Mucosa of stomach (tissue), 1 donor: ENCODE results near the gene AHCYL1.

Source experiments
- H3K27me3 ChIP-seq: one replicate; pipeline ENCODE4 v1.7.0; 2013; ENCODE audit warnings: mild to moderate bottlenecking, low read length; ENCODE audit not compliant: control insufficient read depth, insufficient read depth
- H3K36me3 ChIP-seq: one replicate; pipeline ENCODE4 v1.7.0; 2013; ENCODE audit warnings: low read length; ENCODE audit not compliant: control insufficient read depth, insufficient read depth
- H3K4me1 ChIP-seq: one replicate; pipeline ENCODE4 v1.7.0; 2013; ENCODE audit warnings: mild to moderate bottlenecking, low read length; ENCODE audit not compliant: control insufficient read depth, insufficient read depth
- H3K4me3 ChIP-seq: one replicate; pipeline ENCODE4 v1.7.0; 2013; ENCODE audit warnings: low read length
- H3K9ac ChIP-seq: one replicate; pipeline ENCODE4 v1.7.0; 2013; ENCODE audit warnings: mild to moderate bottlenecking, low read length, moderate library complexity
- H3K9me3 ChIP-seq: one replicate; pipeline ENCODE4 v1.7.0; 2013; ENCODE audit warnings: mild to moderate bottlenecking, low read length, moderate library complexity; ENCODE audit not compliant: control insufficient read depth
- donor health status: Pancreatic carcinoma.

AHCYL1 gene

DNA sequence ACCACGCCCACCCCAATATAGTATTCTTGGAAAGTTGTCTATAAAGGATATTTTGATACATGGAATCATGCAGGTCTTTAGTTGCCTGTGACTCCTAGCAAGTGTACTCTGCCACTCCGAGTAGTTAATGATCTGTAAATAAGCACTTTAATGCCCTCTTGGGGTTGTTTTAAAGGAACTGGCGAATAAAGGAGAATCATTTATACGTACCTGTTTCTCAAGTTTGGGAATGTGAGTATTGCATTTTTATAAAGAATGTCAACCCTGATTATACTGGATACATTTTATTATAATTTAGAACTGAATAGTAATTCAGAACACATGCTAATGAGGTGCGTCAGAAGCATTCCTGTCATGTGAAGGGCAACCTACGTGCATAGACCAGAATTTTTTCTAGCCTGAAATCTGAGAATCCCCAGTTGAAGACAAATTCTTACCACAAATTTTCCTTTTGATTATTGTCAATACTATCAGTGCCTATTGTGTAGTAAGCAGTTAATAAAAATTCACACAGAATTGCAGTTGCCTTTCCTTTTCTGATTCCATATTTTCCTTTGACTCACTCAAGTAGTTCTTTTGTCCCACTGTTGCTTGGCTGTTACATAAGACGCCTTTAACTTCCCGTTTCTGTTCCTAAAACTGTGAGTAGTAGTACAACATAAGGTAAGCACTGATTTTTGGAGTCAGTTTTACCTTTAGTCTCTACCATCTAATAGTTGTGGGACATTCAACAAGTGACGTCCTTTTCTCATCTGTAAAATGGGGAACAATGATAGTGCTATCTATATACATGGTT is 5.1 kb downstream of the AHCYL1 start:
- Histone ChIP-seq H3K4me3 (no peak overlapping the region), H3K27me3 (no peaks in the 10 kb centered on the region), H3K4me1 (peaks cover 20% of the 10 kb centered on the region), H3K9ac (no peak overlapping the region), H3K9me3 (no peaks in the 10 kb centered on the region), H3K36me3 (no peaks in the 10 kb centered on the region)

DNA sequence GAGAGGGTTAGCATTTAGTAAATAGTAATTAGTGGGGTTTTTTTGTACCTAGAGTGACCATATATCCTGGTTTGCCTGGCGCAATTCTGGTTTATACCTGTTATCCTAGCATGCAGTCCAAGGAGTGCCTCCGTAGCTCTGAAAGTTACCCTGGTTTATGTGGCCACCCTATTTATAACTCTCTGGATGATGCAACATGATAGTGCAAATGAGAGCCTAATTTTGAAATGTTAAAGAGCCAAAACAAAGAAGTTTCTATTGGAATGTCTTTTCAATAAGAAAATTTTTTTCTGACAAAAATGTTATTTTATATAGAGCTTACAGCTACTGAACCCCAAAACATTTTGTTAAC is 5.7 kb downstream of the AHCYL1 start:
- Histone ChIP-seq H3K9ac (no peak overlapping the region), H3K4me3 (no peak overlapping the region), H3K4me1 (peaks cover 20% of the 10 kb centered on the region), H3K27me3 (no peaks in the 10 kb centered on the region), H3K36me3 (no peaks in the 10 kb centered on the region), H3K9me3 (no peaks in the 10 kb centered on the region)

DNA sequence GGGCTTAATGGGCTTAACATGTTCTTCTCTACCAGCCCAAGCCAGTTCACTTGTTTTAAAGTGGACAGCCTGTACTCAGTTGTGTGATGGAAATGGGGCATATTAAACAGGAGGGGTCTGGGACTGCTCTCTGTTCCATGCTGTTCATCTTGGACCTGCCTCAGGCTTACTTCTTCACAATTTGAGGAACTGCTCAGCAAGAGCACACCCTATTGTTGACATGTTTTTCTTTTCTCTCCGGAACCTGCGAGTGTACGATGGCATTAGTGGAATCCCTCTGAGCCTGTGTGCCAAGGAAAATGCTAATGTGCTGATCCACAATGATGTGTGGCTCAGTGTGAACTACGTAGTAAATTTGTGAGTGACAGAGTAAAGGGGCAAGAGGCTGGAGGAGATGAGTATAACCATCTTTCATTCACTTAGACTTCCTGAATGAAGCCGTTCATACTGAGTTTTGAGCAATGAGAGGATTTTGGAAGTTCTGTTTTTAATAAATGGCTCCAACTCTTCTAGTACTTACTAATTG is 6.9 kb downstream of the AHCYL1 start:
- Histone ChIP-seq H3K9ac (no peak overlapping the region), H3K9me3 (no peaks in the 10 kb centered on the region), H3K36me3 (no peaks in the 10 kb centered on the region), H3K4me3 (no peak overlapping the region), H3K4me1 (peaks cover 9% of the 10 kb centered on the region), H3K27me3 (no peaks in the 10 kb centered on the region)

DNA sequence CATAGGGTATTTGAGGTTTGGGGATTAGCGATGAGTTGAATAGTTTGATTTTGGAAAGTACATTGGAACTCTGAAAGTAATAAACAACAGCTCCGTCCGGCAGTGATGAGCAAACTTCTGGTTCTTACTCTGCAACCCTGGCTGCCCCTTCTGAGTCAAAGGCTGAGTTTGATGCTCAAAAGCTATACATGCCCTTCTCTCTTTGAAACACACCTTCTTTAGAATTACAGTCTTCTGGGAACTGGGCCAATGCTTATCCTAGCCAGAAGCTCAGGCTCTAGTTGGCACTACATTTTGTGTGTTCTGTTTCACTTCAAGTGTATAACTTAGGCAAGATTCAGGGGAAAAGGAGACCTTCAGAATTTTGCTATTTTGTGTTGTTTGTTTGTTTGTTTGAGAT is 9.3 kb downstream of the AHCYL1 start:
- Histone ChIP-seq H3K4me1 (no peaks in the 10 kb centered on the region), H3K4me3 (no peak overlapping the region), H3K27me3 (no peaks in the 10 kb centered on the region), H3K9ac (no peak overlapping the region), H3K36me3 (no peaks in the 10 kb centered on the region), H3K9me3 (no peaks in the 10 kb centered on the region)

DNA sequence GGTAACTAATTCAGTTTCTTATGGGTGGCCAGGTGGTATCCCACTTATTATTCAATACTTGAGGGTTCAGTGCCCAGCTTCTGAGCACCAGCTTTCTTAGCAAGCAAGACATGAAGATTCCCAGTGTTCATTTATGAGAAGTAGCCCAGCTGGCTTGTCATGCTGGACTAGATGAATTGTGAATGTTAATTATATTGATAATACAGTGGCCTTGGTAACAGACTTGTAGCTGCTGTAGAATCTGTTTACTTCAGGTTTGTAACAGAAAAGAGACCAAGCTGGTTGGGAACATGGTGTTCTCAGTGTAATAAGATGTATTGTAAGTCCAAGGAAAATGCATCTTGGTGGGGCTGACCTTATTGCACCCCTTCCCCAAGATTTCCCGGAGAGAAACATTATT is 10.1 kb downstream of the AHCYL1 start:
- H3K4me1 ChIP-seq, result no peaks in the 10 kb centered on the region
- H3K27me3 ChIP-seq, result no peaks in the 10 kb centered on the region
- H3K9me3 ChIP-seq, result no peaks in the 10 kb centered on the region
- no peaks in the 10 kb centered on the region for H3K36me3 ChIP-seq
- no peak overlapping the region for H3K9ac ChIP-seq
- H3K4me3 ChIP-seq, result no peak overlapping the region

DNA sequence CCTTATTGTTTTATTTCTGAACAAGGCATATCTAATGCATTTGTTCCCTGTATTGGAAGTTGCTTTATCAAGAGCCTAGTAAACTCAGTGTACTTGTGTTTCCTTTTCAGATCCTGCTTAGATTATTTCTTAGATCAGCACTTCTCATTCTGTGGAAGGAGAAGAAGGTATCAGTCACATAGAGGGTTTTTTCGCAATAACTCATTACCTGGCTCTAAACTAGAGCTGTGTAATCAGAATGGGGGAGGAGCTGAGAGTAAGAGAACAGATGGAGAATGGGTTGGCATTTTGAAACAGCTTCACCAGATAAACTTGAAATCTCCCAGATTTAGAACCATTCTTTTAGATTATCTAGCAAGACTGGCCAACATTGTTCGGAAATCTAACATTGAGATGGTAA is 11.0 kb downstream of the AHCYL1 start:
- no peaks in the 10 kb centered on the region for H3K36me3 ChIP-seq
- no peak overlapping the region for H3K9ac ChIP-seq
- H3K9me3 ChIP-seq, result no peaks in the 10 kb centered on the region
- no peaks in the 10 kb centered on the region for H3K27me3 ChIP-seq
- H3K4me3 ChIP-seq, result no peak overlapping the region
- H3K4me1 ChIP-seq, result no peaks in the 10 kb centered on the region

DNA sequence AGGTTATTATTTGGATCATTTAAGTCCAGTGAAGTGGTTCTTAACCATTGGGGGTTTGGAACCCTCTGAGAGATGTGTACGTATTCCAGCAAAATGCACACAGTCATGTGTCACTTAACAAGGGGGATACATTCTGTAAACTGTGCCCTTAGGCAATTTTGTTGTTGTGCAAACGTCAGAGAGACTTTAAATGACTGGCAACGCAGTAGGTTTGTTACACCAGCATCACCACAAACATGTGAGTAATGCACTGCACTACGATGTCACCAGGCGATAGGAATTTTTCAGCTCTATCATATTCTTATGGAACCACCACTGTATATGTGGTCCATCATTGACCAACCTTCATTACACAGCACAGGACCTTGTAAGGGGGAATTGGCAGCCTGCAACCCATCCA is 11.9 kb downstream of the AHCYL1 start:
- Histone ChIP-seq H3K4me3 (no peak overlapping the region), H3K36me3 (no peaks in the 10 kb centered on the region), H3K9ac (no peak overlapping the region), H3K9me3 (no peaks in the 10 kb centered on the region), H3K4me1 (no peaks in the 10 kb centered on the region), H3K27me3 (no peaks in the 10 kb centered on the region)

DNA sequence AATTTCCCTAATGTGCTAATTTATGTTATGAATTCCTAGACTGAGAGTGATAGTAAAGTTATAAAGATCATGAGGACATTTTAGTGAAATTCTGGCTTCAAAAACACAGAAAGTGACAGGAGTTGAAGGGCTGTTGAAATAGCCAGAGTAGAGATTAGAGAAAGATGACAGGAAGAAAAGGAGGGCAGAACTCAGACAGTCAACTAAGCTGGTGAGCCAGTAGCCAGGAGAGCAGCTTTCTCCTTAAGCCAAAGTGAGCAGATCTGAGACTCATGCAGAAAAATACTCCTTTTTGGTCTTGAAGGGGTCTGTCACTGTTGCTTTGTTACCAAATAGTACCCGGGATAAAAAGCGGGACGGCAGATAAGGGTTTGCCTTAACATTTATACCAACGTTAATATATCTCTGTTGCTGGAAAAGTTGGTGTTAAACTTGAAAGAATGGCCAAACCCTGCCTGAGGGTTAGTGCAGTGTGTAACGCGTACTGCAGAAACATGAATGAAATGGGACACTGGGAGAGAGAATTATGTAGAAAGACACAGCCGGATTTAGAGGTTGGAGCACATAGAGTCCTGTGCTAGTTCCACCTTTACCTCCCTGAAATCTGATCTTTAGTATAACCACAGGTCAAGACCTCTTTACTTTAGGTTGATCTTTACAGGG is 12.8 kb downstream of the AHCYL1 start:
- H3K36me3 ChIP-seq, result no peaks in the 10 kb centered on the region
- H3K9ac ChIP-seq, result no peak overlapping the region
- H3K4me1 ChIP-seq, result no peaks in the 10 kb centered on the region

DNA sequence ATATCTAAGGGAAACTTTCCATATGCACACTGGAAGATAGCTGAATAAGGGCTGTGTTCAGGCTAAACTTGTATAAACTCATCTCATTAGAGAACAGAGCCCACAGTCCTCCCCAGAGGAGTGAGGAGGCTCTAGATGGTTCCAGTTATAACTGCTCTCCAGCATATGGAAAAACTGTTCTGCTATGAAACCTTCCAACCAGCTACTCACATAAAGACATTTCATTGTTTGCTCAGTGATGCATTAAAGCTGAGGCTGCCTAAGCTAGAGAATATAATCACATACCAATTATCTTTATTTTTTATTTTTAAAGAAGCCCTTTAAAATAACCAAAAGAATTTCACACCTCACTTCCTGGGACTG is 13.3 kb downstream of the AHCYL1 start:
- H3K27me3 ChIP-seq, result no peaks in the 10 kb centered on the region
- H3K4me1 ChIP-seq, result no peaks in the 10 kb centered on the region
- H3K4me3 ChIP-seq, result no peak overlapping the region
- H3K9ac ChIP-seq, result no peak overlapping the region
- H3K36me3 ChIP-seq, result no peaks in the 10 kb centered on the region
- no peaks in the 10 kb centered on the region for H3K9me3 ChIP-seq

More for the DNA sequence above, 12.8 kb downstream of the AHCYL1 start:
- Histone ChIP-seq H3K9me3 (no peaks in the 10 kb centered on the region), H3K27me3 (no peaks in the 10 kb centered on the region), H3K4me3 (no peak overlapping the region)

DNA sequence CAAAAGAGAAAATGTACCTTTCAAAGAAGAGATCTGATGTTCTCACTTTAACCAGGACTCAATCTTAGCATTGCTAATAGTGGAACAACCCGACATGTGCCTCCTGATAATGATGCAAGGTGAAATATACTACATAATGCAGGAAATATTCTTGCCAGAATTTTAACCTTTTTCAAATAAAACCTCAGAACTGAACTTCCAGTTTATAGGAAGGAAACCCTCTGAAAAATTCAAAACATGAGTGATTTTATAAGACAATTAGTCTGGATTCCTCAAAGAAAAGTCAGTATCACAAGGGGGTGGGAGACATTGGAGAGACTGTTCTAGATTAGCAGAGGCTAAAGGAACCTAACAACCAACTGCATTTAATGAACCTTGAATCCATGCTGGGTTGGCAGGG is 18.1 kb downstream of the AHCYL1 start:
- Histone ChIP-seq H3K27me3 (no peaks in the 10 kb centered on the region), H3K4me1 (peaks cover 28% of the 10 kb centered on the region), H3K36me3 (no peaks in the 10 kb centered on the region)

DNA sequence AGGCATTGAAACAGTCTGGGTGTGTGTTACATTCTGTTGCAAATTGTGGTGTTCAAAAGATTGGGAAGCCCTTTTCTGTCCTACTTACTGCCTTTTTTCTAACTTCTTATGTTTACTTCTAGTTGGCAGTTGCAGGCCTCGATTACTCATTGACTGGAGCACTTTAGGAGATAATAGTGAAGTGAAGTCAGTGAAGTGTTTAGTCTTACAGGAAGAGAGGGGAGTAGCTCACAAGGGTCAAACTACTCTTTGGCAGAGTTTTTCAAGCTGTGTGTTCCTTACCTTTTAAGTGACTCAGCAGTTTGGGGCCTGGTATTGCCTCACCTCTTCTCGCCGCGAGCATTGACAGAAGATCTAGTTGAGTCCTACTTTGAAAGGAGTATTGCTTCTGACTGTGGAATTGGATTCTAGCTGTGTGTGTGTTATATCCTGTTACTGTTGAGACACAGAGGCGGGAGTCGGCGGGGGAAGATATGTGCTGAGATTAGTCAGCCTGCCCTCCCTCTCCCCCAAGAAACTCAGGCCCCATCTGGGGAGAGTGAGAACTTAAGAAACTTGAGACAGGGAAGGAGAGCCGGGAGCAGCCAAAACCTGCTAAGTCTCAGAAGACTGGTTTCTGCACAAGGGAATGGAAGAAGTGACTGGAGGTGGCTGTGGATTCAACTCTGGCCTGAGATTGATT is 19.3 kb downstream of the AHCYL1 start:
- Histone ChIP-seq H3K9ac (peak overlapping the region; percentile 22), H3K27me3 (no peaks in the 10 kb centered on the region), H3K4me3 (no peak overlapping the region), H3K36me3 (peaks cover under 1% of the 10 kb centered on the region), H3K4me1 (peaks cover 28% of the 10 kb centered on the region), H3K9me3 (no peaks in the 10 kb centered on the region)

More for the DNA sequence above, 18.1 kb downstream of the AHCYL1 start:
- H3K4me3 ChIP-seq, result no peak overlapping the region
- H3K9ac ChIP-seq, result no peak overlapping the region
- H3K9me3 ChIP-seq, result no peaks in the 10 kb centered on the region

DNA sequence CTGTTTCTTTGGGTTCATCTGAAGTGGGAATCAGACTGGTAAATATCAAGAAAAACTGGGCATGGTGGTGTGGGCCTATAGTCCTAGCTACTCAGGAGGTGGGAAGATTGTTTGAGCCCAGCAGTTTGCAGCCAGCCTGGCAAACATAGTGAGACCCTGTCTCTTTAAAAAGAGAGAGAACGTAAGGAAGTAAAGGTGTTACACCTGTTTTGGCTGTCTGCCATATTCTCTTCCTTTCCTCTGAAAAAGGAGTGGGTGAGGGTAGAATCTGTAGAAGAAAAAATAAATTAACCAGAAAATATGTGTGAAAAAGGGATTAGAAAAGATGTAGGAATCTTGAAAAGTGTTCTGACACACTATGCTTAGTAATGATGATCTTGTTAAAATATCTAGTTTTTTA is 20.0 kb downstream of the AHCYL1 start:
- peak overlapping the region; percentile 22 for H3K9ac ChIP-seq
- no peaks in the 10 kb centered on the region for H3K27me3 ChIP-seq
- H3K9me3 ChIP-seq, result no peaks in the 10 kb centered on the region
- no peak overlapping the region for H3K4me3 ChIP-seq
- H3K36me3 ChIP-seq, result peaks cover 4% of the 10 kb centered on the region
- peaks cover 28% of the 10 kb centered on the region for H3K4me1 ChIP-seq
